HL-60/S4 treated with retinoic acid at 250 ng/mL for 4 days and 3 days (cell line): ENCODE data around the gene ZSCAN29.
"Not testable (repeated sequence)": the region's sequence is repeated elsewhere in the genome, so short reads cannot be mapped to it uniquely, and the experiment has no call there.

Source experiments
- in situ Hi-C: fragments of 300-500 bp; cut with MboI; formaldehyde crosslinking; loops from 2 replicates; pipeline ENCODE4 v1.7.0; 2022; ENCODE audit warnings: low sequenced_read_pairs

Gene ZSCAN29

GRCh38 chr15:43370975-43371974 is at the start of gene ZSCAN29, which contains the start of gene TUBGCP4:
ZSCAN29 (minus strand) TSS chr15:43371043; CDS start chr15:43369913, 1,130 bp downstream.
TUBGCP4 (plus strand) TSS chr15:43371101; CDS start chr15:43371355, 254 bp downstream.
- in situ Hi-C loops, result no loop called here

- in situ Hi-C loops, result no loop called here
Observed at GRCh38 chr15:43420435-43420834, 49.6 kb upstream of the ZSCAN29 start.

GRCh38 chr15:43414196-43414595 is 43.4 kb upstream of the ZSCAN29 start:
- in situ Hi-C loops, result no loop called here

GRCh38 chr15:43412096-43412495 is 41.3 kb upstream of the ZSCAN29 start:
- in situ Hi-C loops, result no loop called here

GRCh38 chr15:43410572-43411214 is 39.9 kb upstream of the ZSCAN29 start:
- in situ Hi-C loops, result no loop called here

- in situ Hi-C loops, result no loop called here
Observed at GRCh38 chr15:43408789-43409188, 37.9 kb upstream of the ZSCAN29 start.

- in situ Hi-C loops, result no loop called here
Observed at GRCh38 chr15:43406808-43407207, 36.0 kb upstream of the ZSCAN29 start.

- in situ Hi-C loops, result no loop called here
Observed at GRCh38 chr15:43406189-43406588, 35.3 kb upstream of the ZSCAN29 start.

GRCh38 chr15:43404130-43404529 is 33.3 kb upstream of the ZSCAN29 start:
- in situ Hi-C loops, result no loop called here

- in situ Hi-C loops, result no loop called here
Observed at GRCh38 chr15:43403616-43404015, 32.8 kb upstream of the ZSCAN29 start.

GRCh38 chr15:43402255-43402654 is 31.4 kb upstream of the ZSCAN29 start:
- in situ Hi-C loops, result no loop called here

- in situ Hi-C loops, result not testable (repeated sequence)
Observed at GRCh38 chr15:43393592-43393991, 22.7 kb upstream of the ZSCAN29 start.

- in situ Hi-C loops, result no loop called here
Observed at GRCh38 chr15:43390723-43391122, 19.9 kb upstream of the ZSCAN29 start.

GRCh38 chr15:43383070-43383469 is 12.2 kb upstream of the ZSCAN29 start:
- in situ Hi-C loops, result loop anchor here (10.0 kb wide), 1 partner anchor 52 kb away; no protein-coding TSS in a partner anchor

- in situ Hi-C loops, result loop anchor here (10.0 kb wide), 1 partner anchor 52 kb away; no protein-coding TSS in a partner anchor
Observed at GRCh38 chr15:43382310-43382709, 11.5 kb upstream of the ZSCAN29 start.

GRCh38 chr15:43378601-43379000 is 7.8 kb upstream of the ZSCAN29 start:
- in situ Hi-C loops, result no loop called here

- in situ Hi-C loops, result no loop called here
Observed at GRCh38 chr15:43376017-43376705, 5.3 kb upstream of the ZSCAN29 start.

GRCh38 chr15:43370310-43370974 is 401 bp downstream of the ZSCAN29 start:
- in situ Hi-C loops, result no loop called here

- in situ Hi-C loops, result no loop called here
Observed at GRCh38 chr15:43361313-43361903, 9.4 kb downstream of the ZSCAN29 start.

- in situ Hi-C loops, result no loop called here
Observed at GRCh38 chr15:43360821-43361220, 10.0 kb downstream of the ZSCAN29 start.
